ENCODE measurements around the gene TICRR.
A peak's percentile ranks its signal among the peaks of the same experiment; 100 is the strongest.
"Not testable (repeated sequence)": the region's sequence is repeated elsewhere in the genome, so short reads cannot be mapped to it uniquely, and the experiment has no call there.

The TICRR gene, protein sequence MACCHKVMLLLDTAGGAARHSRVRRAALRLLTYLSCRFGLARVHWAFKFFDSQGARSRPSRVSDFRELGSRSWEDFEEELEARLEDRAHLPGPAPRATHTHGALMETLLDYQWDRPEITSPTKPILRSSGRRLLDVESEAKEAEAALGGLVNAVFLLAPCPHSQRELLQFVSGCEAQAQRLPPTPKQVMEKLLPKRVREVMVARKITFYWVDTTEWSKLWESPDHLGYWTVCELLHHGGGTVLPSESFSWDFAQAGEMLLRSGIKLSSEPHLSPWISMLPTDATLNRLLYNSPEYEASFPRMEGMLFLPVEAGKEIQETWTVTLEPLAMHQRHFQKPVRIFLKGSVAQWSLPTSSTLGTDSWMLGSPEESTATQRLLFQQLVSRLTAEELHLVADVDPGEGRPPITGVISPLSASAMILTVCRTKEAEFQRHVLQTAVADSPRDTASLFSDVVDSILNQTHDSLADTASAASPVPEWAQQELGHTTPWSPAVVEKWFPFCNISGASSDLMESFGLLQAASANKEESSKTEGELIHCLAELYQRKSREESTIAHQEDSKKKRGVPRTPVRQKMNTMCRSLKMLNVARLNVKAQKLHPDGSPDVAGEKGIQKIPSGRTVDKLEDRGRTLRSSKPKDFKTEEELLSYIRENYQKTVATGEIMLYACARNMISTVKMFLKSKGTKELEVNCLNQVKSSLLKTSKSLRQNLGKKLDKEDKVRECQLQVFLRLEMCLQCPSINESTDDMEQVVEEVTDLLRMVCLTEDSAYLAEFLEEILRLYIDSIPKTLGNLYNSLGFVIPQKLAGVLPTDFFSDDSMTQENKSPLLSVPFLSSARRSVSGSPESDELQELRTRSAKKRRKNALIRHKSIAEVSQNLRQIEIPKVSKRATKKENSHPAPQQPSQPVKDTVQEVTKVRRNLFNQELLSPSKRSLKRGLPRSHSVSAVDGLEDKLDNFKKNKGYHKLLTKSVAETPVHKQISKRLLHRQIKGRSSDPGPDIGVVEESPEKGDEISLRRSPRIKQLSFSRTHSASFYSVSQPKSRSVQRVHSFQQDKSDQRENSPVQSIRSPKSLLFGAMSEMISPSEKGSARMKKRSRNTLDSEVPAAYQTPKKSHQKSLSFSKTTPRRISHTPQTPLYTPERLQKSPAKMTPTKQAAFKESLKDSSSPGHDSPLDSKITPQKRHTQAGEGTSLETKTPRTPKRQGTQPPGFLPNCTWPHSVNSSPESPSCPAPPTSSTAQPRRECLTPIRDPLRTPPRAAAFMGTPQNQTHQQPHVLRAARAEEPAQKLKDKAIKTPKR (N-terminal part only)

DNA sequence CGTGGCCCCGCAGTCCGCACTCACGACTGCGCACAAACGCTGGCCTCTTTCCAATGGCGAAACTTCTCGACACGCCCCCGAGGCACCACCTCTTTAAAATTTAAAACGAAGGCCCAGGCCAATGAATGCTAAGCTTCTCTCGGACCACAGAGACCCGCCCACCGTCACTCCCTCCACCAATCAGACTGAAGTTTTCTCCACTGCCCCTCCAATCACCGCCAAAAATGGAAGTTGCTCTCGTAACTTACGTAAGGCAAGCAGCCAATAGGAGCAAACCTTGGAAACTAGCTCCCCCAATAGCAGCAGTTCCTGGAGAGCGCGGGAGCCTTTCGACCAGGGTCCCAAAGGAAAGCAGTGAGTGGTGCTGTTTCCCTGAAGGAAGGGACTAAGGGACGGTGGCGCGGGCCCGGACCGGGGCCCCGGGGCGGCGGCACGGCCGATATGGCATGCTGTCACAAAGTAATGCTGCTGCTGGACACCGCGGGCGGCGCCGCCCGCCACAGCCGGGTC lies at the start of gene TICRR:
Gene TICRR, plus strand, starts transcription at position 324 of the 510 bp plus-strand sequence. Its CDS starts 118 bp downstream, at position 442.
- H3K4me3 ChIP-seq (ENCODE audit: low read depth, low read length): peak within 1 kb of the TSS; percentile 94
- peak; percentile 97 for DNase-seq (ENCODE audit: low read depth)

DNA sequence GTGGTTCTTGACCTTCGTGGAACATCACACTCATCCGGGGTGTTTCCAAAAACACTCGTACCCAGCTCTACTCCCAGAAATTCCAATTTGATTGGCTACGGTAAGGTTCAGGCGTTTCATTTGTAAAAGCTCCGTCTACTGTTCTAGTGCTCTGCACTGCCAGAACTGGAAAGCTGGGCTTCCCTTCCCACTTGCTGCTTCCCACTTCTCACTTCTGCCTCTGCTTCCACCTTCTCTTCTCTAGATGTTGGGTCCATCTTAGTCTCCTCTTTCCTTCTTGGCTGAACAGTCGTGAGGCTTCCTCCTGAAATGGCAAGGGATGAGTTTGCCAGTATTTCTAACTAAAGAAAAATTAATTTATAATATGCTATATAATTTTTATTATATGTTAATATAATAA lies 49.1 kb upstream of the TICRR start:
- no peak overlapping the region for H3K4me3 ChIP-seq (ENCODE audit: low read depth, low read length)
- no peak for DNase-seq (ENCODE audit: low read depth)

DNA sequence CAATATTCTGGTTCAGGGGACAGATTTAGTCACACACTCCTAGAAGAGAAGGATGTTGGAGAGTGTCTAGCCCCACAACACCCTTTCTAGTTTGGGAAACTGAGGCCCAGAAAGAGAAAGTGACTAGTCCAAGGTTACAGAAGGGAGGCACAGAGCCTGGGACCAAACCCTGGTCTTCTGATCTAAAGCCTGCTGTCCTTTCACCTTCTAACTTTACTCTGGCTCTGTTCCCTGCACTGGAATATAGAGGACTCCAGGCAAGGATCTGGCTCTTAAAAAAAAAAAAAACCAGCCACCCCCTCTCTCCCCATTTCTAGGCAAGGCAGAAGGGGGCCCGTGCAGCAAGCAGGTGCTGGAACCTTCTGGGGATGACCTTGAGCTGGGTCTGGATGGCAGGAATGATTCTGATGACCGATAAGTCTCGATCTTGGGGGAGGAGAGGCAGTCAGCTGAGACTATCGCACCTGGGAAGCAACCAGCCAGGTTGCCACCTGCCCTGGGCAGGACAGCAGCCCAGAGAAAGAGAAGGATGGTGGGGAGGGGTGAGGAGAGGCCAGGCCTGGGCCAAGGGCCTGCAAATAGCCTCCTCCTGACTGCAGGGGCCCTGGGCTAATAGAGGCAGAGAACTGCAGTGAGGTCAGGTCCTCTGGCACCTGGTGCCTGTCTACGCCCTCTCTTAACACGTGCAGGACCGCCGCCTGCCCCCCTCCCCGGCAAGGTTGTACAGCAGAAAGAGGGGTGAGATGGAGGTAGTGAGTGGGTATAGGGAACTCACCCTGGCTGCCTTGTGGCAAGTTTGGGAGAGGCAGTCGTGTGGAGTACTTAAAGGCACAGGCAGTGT lies 48.4 kb upstream of the TICRR start:
- no peak overlapping the region for H3K4me3 ChIP-seq (ENCODE audit: low read depth, low read length)
- DNase-seq (ENCODE audit: low read depth): no peak

DNA sequence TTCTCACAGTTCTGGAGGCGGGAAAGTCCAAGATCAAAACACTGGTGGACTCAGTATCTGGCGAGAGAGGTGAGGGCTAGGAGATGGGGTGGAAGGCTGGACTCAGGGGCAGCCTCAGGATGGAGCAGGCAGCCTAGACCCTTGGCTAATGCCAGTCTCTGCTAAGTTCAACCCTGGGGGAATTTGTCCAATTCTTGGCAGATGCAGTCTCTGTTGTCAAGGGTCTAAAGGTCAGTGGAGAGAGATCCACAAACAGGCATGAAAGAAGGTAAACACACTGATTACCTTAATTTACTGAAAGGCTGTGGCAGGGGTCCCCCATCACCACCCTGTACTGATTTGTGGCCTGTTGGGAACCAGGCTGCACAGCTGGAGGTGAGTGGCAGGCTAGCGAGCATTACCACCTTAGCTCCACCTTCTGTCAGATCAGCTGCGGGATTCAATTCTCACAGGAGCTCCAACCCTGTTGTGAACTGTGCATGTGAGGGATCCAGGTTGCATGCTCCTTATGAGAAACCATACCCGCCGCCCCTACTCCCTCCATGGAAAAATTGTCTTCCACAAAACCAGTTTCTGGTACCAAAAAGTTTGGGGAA lies 46.4 kb upstream of the TICRR start:
- no peak for DNase-seq (ENCODE audit: low read depth)
- no peak overlapping the region for H3K4me3 ChIP-seq (ENCODE audit: low read depth, low read length)

DNA sequence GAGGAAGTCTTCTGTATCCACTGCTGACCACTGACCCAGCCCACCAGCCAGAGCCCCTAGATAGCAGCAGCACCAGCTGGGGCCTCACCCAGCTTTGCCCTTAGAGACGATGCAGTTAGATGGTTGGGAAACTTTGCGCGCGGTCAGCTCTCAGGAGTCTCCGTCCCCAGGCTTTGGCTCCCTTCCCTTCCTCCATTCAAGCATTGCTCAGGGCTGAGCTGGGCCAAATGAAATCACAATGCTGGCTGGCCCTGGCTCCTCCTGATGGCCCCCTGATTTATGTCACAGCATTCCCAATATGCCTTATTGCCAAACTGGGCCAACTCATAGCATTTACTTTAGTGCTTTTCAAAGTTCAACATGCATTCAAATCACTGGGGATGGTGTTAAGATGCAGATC lies 44.3 kb upstream of the TICRR start:
- no peak overlapping the region for H3K4me3 ChIP-seq (ENCODE audit: low read depth, low read length)
- DNase-seq (ENCODE audit: low read depth): no peak

DNA sequence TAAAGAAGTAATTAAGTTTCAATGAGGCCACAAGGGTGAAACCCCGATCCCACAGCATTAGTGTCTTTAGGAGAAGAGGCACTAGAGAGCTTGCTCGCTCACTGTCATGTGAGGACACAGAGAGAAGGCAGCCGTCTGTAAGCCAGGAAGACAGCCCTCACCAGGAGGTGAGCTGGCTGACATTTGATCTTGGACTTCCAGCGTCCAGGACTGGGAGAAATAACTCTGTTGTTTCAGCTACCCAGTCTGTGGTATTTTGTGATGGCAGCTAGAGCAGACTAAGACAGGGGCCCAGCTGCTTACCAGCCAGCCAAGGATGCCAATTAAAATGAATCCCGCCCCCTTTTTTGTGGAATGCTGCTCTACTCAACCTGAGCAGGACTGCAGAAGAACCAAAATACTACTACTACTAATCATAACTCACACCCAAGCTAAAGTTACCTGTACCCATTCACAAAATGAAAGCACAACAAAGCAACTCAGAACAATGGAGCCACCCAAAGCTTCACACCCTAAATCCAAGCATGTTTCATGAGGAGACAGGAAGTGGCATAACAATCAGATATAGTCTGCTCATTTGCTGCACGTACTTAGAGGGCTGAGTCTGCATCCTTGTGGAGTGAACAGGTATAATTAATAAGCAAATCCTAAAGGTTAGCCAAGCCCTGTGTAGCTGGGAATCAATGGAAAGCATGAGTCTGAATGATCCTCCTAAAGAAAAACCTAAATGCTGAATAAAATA lies 43.3 kb upstream of the TICRR start:
- DNase-seq (ENCODE audit: low read depth): no peak
- H3K4me3 ChIP-seq (ENCODE audit: low read depth, low read length): no peak overlapping the region

DNA sequence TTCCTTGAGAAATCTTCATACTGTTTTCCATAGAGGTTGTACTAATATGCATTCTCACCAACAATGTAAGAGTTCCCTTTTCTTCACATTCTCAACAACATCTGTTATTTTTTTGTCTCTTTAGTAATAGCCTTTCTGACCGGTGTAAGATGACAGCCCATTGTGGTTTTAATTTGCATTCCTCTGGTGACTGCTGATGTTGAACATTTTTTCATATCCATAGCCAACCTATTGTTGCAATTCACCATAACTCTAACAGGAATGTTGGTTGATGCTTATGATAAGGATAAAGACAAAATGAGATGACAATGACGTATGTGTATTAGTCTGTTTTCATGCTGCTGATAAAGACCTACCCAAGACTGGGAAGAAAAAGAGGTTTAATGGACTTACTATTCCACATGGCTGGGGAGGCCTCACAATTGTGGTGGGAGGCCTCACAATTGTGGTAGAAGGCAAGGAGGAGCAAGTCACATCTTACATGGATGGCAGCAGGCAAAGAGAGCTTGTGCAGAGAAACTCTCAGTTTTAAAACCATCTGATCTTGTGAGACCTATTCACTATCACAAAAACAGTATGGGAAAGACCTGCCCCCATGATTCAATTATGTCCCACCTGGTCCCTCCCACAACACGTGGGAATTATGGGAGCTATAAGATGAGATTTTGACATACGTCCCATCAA lies 41.3 kb upstream of the TICRR start:
- no peak for DNase-seq (ENCODE audit: low read depth)
- no peak overlapping the region for H3K4me3 ChIP-seq (ENCODE audit: low read depth, low read length)

DNA sequence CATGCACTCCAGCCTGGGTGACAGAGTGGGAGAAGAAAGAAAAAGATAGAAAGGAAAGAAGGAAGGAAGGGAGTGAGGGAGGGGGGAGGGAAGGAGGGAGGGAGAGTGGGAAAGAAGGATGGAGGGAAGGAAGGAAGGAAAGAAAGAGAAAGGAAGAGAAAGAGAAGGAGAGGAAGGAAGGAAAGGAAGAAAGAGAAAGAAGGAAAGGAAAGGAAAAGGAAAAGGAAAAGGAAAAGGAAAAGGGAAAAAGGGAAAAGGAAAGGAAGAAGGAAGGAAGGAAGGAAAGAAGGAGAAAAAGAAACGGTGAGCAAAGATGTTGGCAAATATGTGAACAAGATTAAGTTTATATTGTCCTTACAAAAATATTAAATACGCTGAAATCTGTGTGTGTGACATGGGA lies 36.2 kb upstream of the TICRR start:
- DNase-seq (ENCODE audit: low read depth): no peak

DNA sequence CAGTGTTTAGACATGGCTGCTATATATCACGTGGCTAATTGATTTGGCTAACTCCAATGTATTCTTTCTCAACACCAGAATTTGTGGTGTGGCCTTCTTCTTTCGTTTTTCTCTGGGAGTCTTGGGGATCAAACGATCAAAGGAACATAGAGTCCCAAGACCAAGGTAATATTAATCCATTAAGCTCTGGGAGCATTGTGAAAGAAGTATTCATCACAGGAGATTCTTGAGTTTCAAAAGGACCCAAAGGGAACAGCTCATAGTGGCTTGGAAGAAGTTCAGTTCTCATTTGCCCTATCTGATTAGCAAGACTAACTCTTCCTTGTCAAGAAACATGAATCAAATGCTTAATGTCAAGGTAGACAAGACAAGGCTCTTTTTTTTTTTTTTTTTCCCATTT lies 32.9 kb upstream of the TICRR start:
- H3K4me3 ChIP-seq (ENCODE audit: low read depth, low read length): no peak overlapping the region
- no peak for DNase-seq (ENCODE audit: low read depth)

More for the DNA sequence above, 36.2 kb upstream of the TICRR start:
- H3K4me3 ChIP-seq (ENCODE audit: low read depth, low read length): no peak overlapping the region

DNA sequence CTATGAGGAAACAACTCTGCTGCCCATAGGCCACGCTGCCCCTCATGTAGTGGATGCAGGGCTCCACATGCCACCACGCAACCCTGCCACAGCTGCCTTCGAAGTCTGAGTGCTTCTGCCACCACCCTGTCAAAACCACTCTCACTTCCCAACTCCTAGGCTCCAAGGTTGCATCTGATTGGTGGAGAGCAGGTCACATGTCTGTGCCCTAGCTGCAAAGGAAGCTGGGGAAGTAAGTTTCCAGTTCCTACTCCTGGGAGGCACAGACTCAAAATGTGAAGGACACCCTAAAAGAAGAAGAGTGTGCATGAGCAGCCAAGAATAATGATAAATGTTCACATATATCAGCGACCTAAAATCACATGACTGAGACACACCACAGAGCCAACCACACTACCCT lies 31.9 kb upstream of the TICRR start:
- no peak overlapping the region for H3K4me3 ChIP-seq (ENCODE audit: low read depth, low read length)

DNA sequence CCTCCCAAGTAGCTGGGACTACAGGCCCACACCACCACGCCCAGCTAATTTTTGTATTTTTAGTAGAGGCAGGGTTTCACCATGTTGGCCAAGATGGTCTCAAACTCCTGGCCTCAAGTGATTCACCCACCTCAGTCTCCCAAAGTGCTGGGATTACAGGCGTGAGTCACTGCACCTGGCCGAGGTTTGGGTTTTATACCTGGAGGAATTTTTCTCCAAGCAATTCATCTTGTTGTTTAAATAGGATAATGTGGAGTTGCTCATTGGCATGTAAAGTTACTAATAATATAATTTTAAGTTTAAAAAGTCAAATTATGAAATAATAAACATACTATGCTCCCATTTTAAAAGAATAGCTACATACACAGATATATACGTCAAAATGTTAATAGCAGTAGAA lies 26.1 kb upstream of the TICRR start:
- not testable (repeated sequence) for H3K4me3 ChIP-seq (ENCODE audit: low read depth, low read length); DNase-seq (ENCODE audit: low read depth)

More for the DNA sequence above, 31.9 kb upstream of the TICRR start:
- no peak for DNase-seq (ENCODE audit: low read depth)

DNA sequence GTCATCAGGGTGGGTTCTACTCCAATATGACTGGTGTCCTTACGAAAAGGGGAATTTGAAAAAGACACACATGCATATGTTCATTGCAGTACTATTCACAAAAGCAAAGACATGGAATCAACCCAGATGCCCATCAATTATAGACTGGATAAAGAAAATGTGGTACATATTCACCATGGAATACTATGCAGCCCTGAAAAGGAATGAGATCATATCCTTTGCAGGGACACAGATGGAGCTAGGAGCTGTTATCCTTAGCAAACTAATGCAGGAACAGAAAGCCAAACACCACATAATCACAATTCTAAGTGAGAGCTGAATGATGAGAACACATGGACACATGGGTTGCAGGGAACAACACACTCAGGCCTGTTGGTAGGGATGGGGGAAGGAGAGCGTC lies 24.8 kb upstream of the TICRR start:
- no peak for DNase-seq (ENCODE audit: low read depth)
- no peak overlapping the region for H3K4me3 ChIP-seq (ENCODE audit: low read depth, low read length)

DNA sequence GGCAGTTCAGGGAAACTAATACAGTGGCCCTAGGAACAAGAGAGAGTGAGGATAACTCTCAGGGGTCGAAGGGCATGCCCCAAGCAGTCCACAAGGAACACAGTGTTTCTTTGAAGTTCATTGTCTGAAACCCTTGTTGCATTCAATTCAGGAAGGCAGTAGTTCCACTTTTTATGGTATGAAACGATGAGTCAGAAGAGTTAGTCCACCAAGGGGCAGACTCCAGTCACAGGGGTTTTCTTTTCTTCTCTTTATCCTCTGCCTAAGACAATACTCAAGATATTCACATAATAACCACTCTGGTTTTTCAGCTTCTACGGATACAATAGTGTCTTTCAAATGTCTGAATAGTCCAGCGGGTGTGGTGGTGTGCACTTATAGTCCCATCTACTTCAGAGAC lies 23.7 kb upstream of the TICRR start:
- H3K4me3 ChIP-seq (ENCODE audit: low read depth, low read length): no peak overlapping the region
- DNase-seq (ENCODE audit: low read depth): no peak

DNA sequence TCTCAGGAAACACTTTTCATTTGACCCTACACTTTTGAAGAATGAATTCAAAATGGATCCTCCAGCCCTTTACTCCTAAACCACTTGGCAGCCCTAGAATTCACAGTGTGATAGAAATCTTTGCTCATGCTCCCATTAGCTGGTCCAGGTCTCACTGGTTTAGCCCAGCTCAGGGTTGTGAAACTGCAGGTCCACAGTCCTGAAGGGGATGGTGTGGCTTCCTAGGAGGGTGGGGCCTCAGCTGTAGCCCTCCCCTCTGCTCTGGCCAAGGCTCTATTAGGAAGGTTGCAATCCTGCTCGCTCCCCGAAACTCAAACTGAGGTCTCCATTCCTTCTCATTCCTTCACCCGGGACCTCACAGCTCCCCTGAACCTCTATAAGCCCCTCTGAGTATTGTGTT lies 21.6 kb upstream of the TICRR start:
- DNase-seq (ENCODE audit: low read depth): no peak
- H3K4me3 ChIP-seq (ENCODE audit: low read depth, low read length): no peak overlapping the region

DNA sequence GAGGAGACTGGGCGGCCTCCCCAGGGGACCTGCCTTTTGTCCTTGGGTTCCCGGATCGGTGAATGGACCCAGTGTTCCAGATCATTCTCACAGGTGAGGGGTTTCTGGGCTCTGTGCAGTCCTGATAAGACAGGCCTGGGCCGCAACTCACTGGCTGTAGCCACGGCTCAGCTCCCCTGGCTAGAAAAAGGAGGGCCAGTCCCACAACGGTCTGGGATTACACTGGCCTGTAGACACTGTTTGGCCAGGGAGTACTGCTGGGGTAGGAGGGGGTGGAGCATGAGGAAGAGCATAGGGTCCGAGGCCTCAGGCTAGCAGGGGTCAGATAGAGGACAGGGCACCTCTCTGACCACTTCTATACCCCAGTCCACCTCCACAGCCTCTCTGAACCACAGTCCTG lies 21.0 kb upstream of the TICRR start:
- no peak overlapping the region for H3K4me3 ChIP-seq (ENCODE audit: low read depth, low read length)
- DNase-seq (ENCODE audit: low read depth): no peak

DNA sequence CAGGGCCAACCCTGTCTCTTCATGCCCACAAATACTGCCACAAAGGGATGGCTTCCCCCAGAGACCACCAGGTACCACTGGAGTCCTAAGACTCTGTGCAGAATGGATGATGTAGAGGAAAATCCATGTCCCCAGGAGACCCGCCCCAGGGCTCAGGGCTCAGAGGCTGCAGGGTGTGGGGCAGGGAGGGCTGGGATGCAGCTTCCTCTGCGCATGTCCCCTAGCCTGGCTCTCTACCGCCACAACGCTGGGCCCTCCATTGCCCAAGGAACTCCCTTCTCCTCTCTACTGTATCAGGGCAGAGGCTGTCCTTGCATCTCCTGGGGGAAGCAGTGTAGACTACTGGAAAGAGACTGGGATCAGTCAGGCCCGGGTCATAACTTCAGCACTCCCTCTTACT lies 19.5 kb upstream of the TICRR start:
- H3K4me3 ChIP-seq (ENCODE audit: low read depth, low read length): no peak overlapping the region
- DNase-seq (ENCODE audit: low read depth): no peak

Measured in skeletal muscle cell (primary cell).